SU-DHL-6 (cell line): ENCODE measurements around the gene SLC13A1.

ENCODE experiments used
- CTCF ChIP-seq: fragments of 200-600 bp; sonication (generic); IDR thresholded peaks from one replicate; pipeline ENCODE4 v1.5.1; 2017; ENCODE audit warnings: antibody characterized with exemption, mild to moderate bottlenecking, low read length, moderate library complexity; ENCODE audit not compliant: insufficient read depth, poor library complexity, severe bottlenecking
- EZH2phosphoT487 ChIP-seq: fragments of 200-600 bp; sonication (generic), shearing (Covaris generic); conservative IDR thresholded peaks from 2 replicates; pipeline ENCODE4 v1.6.1; 2018; ENCODE audit warnings: mild to moderate bottlenecking, antibody characterized with exemption, low read length, moderate library complexity, mixed read lengths

- TF ChIP-seq CTCF (no peak), EZH2phosphoT487 (no peak)
Observed at GRCh38 chr7:123215350-123215749, 15.6 kb upstream of the SLC13A1 start.
